Gastroesophageal sphincter (tissue), 4 donors: ENCODE data around the gene TEKTIP1. TPM values are rescaled to one million over a fixed set of nuclear protein-coding genes. Genes with fewer than 3 reads are reported as not detected.
A peak's percentile ranks its signal among the peaks of the same experiment; 100 is the strongest.

Experiments
- ATAC-seq: fragments of 150-250 bp; one replicate; pipeline ENCODE4 v1.9.1; 2016; ENCODE audit warnings: mild to moderate bottlenecking, moderate library complexity
- H3K27ac ChIP-seq, 4 donors: fragments of 200-600 bp; sonication (generic) in 3 of 4; 1 replicate in 3 of 4; 2 replicates in 1 of 4; pipeline ENCODE4 v1.5.1; 2016 to 2019
- H3K27me3 ChIP-seq: fragments of 200-600 bp; sonication (generic); one replicate; pipeline ENCODE4 v1.5.1; 2019
- H3K36me3 ChIP-seq, 2 donors: fragments of 200-600 bp; sonication (generic); one replicate each; pipeline ENCODE4 v1.5.1; 2019; ENCODE audit warnings: control low read depth in 1 of 2
- H3K4me1 ChIP-seq, 3 donors: fragments of 200-600 bp; sonication (generic); 1 replicate in 2 of 3; 2 replicates in 1 of 3; pipeline ENCODE4 v1.5.1; 2016 to 2019; ENCODE audit warnings: control low read depth in 2 of 3
- H3K4me3 ChIP-seq, 2 donors: fragments of 200-600 bp; sonication (generic); one replicate each; pipeline ENCODE4 v1.5.1; 2019; ENCODE audit warnings: mild to moderate bottlenecking in 1 of 2, moderate library complexity in 1 of 2
- H3K9me3 ChIP-seq, 3 donors: fragments of 200-600 bp; sonication (generic); one replicate each; pipeline ENCODE4 v1.5.1; 2017 to 2019; ENCODE audit warnings: control low read depth in 2 of 3
- EP300 ChIP-seq: sonication (generic); formaldehyde crosslinking; IDR thresholded peaks from one replicate; pipeline ENCODE4 v1.6.1; 2017; ENCODE audit warnings: antibody characterized with exemption, mild to moderate bottlenecking
- POLR2A ChIP-seq, 2 donors: fragments of 450-650 bp; IDR thresholded peaks; one replicate each; pipeline ENCODE4 v1.6.1; 2017; ENCODE audit warnings: antibody characterized with exemption in 2 of 2, mild to moderate bottlenecking in 2 of 2, moderate library complexity in 1 of 2
- POLR2AphosphoS5 ChIP-seq: sonication (generic); formaldehyde crosslinking; IDR thresholded peaks from one replicate; pipeline ENCODE4 v1.6.1; 2017; ENCODE audit warnings: antibody characterized with exemption
- WGBS, 2 donors: methylation state at CpG; one replicate each; pipeline ENCODE4 v1.1.5; 2018; ENCODE audit warnings: low coverage in 1 of 2; 5-methylcytosine and 5-hydroxymethylcytosine counted together
- total RNA-seq, 4 donors: library from RNA; depleted of rRNA; stranded (reverse); fragments of >200 nt; gene quantifications; one replicate each; pipeline ENCODE4 v1.1.0, GENCODE V29; 2016
- TF ChIP-seq, protein P1 (sequence below), 4 experiments: fragments of 200-600 bp in 2 of 4; fragments of 450-650 bp in 2 of 4; sonication (generic) in 1 of 4; IDR thresholded peaks; one replicate each; pipeline ENCODE4 v1.5.1; 2017 to 2019; ENCODE audit warnings: antibody characterized with exemption in 4 of 4, mild to moderate bottlenecking in 2 of 4, moderate library complexity in 2 of 4

Gene TEKTIP1
- total RNA-seq, 4 donors from 2014 or later = not detected

- H3K27ac ChIP-seq = no peak overlapping the region
- no peak overlapping the region for H3K4me3 ChIP-seq
- TF ChIP-seq, protein P1, sequence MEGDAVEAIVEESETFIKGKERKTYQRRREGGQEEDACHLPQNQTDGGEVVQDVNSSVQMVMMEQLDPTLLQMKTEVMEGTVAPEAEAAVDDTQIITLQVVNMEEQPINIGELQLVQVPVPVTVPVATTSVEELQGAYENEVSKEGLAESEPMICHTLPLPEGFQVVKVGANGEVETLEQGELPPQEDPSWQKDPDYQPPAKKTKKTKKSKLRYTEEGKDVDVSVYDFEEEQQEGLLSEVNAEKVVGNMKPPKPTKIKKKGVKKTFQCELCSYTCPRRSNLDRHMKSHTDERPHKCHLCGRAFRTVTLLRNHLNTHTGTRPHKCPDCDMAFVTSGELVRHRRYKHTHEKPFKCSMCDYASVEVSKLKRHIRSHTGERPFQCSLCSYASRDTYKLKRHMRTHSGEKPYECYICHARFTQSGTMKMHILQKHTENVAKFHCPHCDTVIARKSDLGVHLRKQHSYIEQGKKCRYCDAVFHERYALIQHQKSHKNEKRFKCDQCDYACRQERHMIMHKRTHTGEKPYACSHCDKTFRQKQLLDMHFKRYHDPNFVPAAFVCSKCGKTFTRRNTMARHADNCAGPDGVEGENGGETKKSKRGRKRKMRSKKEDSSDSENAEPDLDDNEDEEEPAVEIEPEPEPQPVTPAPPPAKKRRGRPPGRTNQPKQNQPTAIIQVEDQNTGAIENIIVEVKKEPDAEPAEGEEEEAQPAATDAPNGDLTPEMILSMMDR (IDR thresholded peaks at IDR 0.05) = no peak
- TF ChIP-seq EP300 = no peak
- TF ChIP-seq POLR2A (IDR thresholded peaks at IDR 0.05) = no peak
- TF ChIP-seq POLR2AphosphoS5 = no peak
- no peaks in the 10 kb centered on the region for H3K9me3 ChIP-seq
- H3K27me3 ChIP-seq = no peaks in the 10 kb centered on the region
- WGBS, 2 donors = 99% methylated on average over 13 of the region's 34 CpGs; no CpG with 5 or more reads in 1 of the 2 donors
- peaks cover 0 to 42% of the 10 kb centered on the region in 2 donors for H3K36me3 ChIP-seq
- ATAC-seq = no peak
- H3K4me1 ChIP-seq = peaks cover 0 to 39% (median 7%) of the 10 kb centered on the region in 3 donors
These were observed 12.2 kb downstream of the TEKTIP1 start for GRCh38 chr19:3550947-3551791.

DNA sequence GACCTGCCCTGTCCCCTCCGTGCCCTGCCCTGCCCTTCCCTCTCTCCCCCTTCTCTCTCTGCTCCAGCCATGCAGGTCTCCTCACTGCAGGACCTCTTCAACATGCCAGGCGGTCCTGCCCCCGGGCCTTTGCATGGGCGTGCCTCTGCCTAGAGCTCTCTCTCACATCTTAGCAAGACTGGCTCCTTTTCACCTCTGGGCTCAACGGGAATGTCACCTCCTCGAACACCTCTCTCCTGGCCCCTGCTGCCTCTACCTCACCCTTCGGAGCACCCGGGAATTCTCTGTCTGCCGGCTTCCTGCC is 12.8 kb downstream of the TEKTIP1 start:
- Histone ChIP-seq H3K27ac (no peak overlapping the region), H3K27me3 (no peaks in the 10 kb centered on the region), H3K4me1 (peaks cover 0 to 45% (median 13%) of the 10 kb centered on the region in 3 donors), H3K9me3 (no peaks in the 10 kb centered on the region), H3K4me3 (no peak overlapping the region), H3K36me3 (peaks cover 0 to 37% of the 10 kb centered on the region in 2 donors)
- no peak for ATAC-seq
- WGBS, 2 donors = 76 to 80% methylated on average over 1 to 9 of the region's 9 CpGs
- TF ChIP-seq POLR2AphosphoS5 (no peak), POLR2A (IDR thresholded peaks at IDR 0.05) (no peak), EP300 (no peak)
- TF ChIP-seq, protein P1 (IDR thresholded peaks at IDR 0.05) = no peak

DNA sequence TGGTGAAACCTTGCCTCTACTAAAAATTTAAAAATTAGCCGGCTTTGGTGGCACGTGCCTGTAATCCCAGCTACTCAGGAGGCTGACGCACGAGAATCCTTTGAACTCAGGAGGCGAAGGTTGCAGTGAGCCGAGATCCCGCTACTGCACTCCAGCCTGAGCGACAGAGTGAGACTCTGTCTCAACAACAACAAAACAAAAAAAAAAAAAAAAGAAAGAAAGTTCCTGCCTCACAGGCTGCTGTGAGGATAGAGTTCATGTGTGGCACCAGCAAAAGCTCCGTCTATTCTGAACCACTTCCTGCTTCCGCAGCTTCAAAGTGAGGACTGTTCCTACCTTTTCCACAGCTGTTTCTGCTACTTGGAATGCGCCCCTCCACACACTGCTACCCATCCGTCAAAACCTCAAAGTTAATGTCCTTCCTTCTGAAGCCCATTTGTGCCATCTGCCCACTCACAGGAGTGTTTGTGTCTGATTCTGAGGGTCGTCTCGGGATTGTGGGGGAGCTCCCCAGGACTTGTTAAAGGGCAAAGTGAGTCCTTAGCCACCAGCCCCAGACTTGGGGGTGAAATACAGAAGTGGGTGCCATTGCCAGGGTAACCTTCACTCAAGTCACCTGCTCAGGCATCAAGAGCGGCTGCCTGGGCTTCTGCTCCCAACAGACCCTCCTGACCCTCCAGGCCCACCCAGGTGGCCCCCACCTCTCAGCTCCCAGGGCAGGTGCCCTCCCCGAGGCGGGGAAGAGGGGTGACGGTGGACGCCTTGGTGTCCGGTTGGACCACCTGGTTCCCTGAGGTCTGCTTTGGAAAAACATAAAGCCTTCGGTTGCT is 15.5 kb downstream of the TEKTIP1 start:
- no peak for TF ChIP-seq EP300
- TF ChIP-seq POLR2AphosphoS5 = no peak
- no peak for TF ChIP-seq POLR2A (IDR thresholded peaks at IDR 0.05)
- TF ChIP-seq, protein P1 (IDR thresholded peaks at IDR 0.05) = no peak
- Histone ChIP-seq H3K9me3 (no peaks in the 10 kb centered on the region), H3K27me3 (no peaks in the 10 kb centered on the region), H3K27ac (peak overlapping the region in 1 of 4 donors; percentile 17), H3K4me3 (no peak overlapping the region), H3K4me1 (peaks cover 0 to 52% (median 13%) of the 10 kb centered on the region in 3 donors), H3K36me3 (peaks cover 0 to 16% of the 10 kb centered on the region in 2 donors)
- 57 to 90% methylated on average over 4 to 11 of the region's 21 CpGs for WGBS, 2 donors
- no peak for ATAC-seq

DNA sequence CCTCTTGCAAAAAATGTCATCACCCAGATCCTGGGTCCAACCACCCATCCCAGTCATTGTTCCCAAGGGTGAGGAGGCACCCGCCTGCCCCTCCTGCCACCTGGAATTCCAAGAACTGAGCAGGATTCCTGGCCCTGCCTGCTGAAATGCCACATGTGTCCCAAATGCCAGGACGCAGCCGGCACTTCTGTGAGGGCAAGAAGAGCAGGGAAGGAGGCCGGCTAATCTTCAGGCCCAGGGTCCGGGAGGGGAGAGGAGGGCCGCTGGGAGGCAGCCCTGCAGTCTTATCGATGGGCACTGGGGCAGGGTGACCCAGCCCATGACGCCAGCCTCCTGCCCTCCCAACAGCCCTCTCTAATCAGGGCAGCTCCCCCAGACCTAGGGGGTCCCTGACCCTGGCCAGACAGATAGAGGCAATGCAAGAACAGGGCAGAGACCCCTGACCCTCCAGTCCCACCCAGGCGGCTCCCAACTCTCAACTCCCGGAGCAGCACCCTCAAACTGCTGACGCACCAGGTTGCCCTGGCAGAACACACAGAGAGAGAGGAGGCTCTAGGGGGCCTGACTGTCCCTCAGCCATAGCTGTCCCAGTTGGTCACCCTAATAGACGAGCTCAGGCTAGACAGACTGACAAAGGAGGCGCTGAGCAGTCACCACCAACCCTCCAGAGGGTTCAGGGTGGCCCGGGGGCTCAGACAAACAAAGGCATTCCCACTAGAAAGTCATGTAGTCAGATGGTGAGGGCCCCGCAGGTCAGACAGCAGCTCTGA is 16.9 kb downstream of the TEKTIP1 start:
- H3K27ac ChIP-seq = peak overlapping the region in 1 of 4 donors; percentile 88
- H3K36me3 ChIP-seq = peaks cover 0 to 4% of the 10 kb centered on the region in 2 donors
- 43% methylated on average over 1 of the region's 15 CpGs; no CpG with 5 or more reads in 1 of the 2 donors for WGBS, 2 donors
- H3K9me3 ChIP-seq = no peaks in the 10 kb centered on the region
- ATAC-seq = no peak
- TF ChIP-seq POLR2A (IDR thresholded peaks at IDR 0.05) = no peak
- TF ChIP-seq EP300 = no peak
- TF ChIP-seq, protein P1 (IDR thresholded peaks at IDR 0.05) = no peak
- TF ChIP-seq POLR2AphosphoS5 = no peak
- H3K27me3 ChIP-seq = no peaks in the 10 kb centered on the region
- H3K4me1 ChIP-seq = peaks cover 0 to 52% (median 13%) of the 10 kb centered on the region in 3 donors
- H3K4me3 ChIP-seq = peak overlapping the region; percentile 89 to 97
